ENCODE results near the gene HNRNPC. TPM values are rescaled to one million over a fixed set of nuclear protein-coding genes. Genes with fewer than 3 reads are reported as not detected.
A peak's percentile ranks its signal among the peaks of the same experiment; 100 is the strongest.
"Not testable (repeated sequence)": the region's sequence is repeated elsewhere in the genome, so short reads cannot be mapped to it uniquely, and the experiment has no call there.

Gene HNRNPC
- total RNA-seq, 2 donors from 2014 or later, result 751 to 1,003 TPM

GRCh38 chr14:21215879-21216251, 53.4 kb downstream of the HNRNPC start:
- no peaks in the 10 kb centered on the region for H3K27me3 Mint-ChIP-seq (ENCODE audit: insufficient read depth)
- DNase-seq, result no peak
- WGBS, 2 experiments (ENCODE audit: insufficient coverage in 1 of 2, insufficient read length in 1 of 2), result 80 to 91% methylated on average over 1 to 3 of the region's 4 CpGs
- TF ChIP-seq CTCF (conservative IDR thresholded peaks at IDR 0.05), result no peak
- peaks cover 43% of the 10 kb centered on the region for H3K4me1 Mint-ChIP-seq
- no peak overlapping the region for H3K4me3 Mint-ChIP-seq
- no peak overlapping the region for H3K27ac ChIP-seq (ENCODE audit: low read depth, low read length)
- peaks cover 97% of the 10 kb centered on the region for H3K36me3 ChIP-seq (ENCODE audit: control insufficient read depth, insufficient read depth, low read length)
- H3K4me3 ChIP-seq (ENCODE audit: low read length), result no peak overlapping the region
- peaks cover 90% of the 10 kb centered on the region for H3K36me3 Mint-ChIP-seq (ENCODE audit: low read depth)
- H3K4me1 ChIP-seq (ENCODE audit: control insufficient read depth, insufficient read depth, low read length), result no peaks in the 10 kb centered on the region
- H3K9ac ChIP-seq (ENCODE audit: extremely low read depth, low read length, poor library complexity, severe bottlenecking), result no peak overlapping the region
- peak overlapping the region; percentile 77 for H3K27ac Mint-ChIP-seq
- H3K27me3 ChIP-seq (ENCODE audit: control insufficient read depth, insufficient read depth, low read length, poor library complexity, severe bottlenecking), result no peaks in the 10 kb centered on the region
- no peaks in the 10 kb centered on the region for H3K9me3 ChIP-seq (ENCODE audit: control insufficient read depth, low read length)
- H3K9me3 Mint-ChIP-seq, result no peaks in the 10 kb centered on the region

GRCh38 chr14:21215130-21215878, 53.9 kb downstream of the HNRNPC start:
- no peaks in the 10 kb centered on the region for H3K9me3 ChIP-seq (ENCODE audit: control insufficient read depth, low read length)
- Mint-ChIP-seq H3K9me3 (no peaks in the 10 kb centered on the region), H3K36me3 (ENCODE audit: low read depth) (peaks cover 87% of the 10 kb centered on the region), H3K4me1 (peaks cover 43% of the 10 kb centered on the region), H3K4me3 (no peak overlapping the region), H3K27me3 (ENCODE audit: insufficient read depth) (no peaks in the 10 kb centered on the region), H3K27ac (peak overlapping the region; percentile 77)
- no peaks in the 10 kb centered on the region for H3K4me1 ChIP-seq (ENCODE audit: control insufficient read depth, insufficient read depth, low read length)
- TF ChIP-seq CTCF (conservative IDR thresholded peaks at IDR 0.05), result no peak
- 96 to 98% methylated on average over 5 to 8 of the region's 8 CpGs for WGBS, 2 experiments (ENCODE audit: insufficient coverage in 1 of 2, insufficient read length in 1 of 2)
- peaks cover 94% of the 10 kb centered on the region for H3K36me3 ChIP-seq (ENCODE audit: control insufficient read depth, insufficient read depth, low read length)
- no peak overlapping the region for H3K9ac ChIP-seq (ENCODE audit: extremely low read depth, low read length, poor library complexity, severe bottlenecking)
- H3K27me3 ChIP-seq (ENCODE audit: control insufficient read depth, insufficient read depth, low read length, poor library complexity, severe bottlenecking), result no peaks in the 10 kb centered on the region
- no peak for DNase-seq
- H3K27ac ChIP-seq (ENCODE audit: low read depth, low read length), result no peak overlapping the region
- H3K4me3 ChIP-seq (ENCODE audit: low read length), result no peak overlapping the region

GRCh38 chr14:21213652-21214051, 55.6 kb downstream of the HNRNPC start:
- WGBS, 2 experiments (ENCODE audit: insufficient coverage in 1 of 2, insufficient read length in 1 of 2), result 100% methylated on average over 1 of the region's 1 CpG
- Mint-ChIP-seq H3K27ac (no peak overlapping the region), H3K4me1 (peaks cover 48% of the 10 kb centered on the region)

GRCh38 chr14:21212824-21213223, 56.4 kb downstream of the HNRNPC start:
- H3K9me3 ChIP-seq (ENCODE audit: control insufficient read depth, low read length); H3K27ac ChIP-seq (ENCODE audit: low read depth, low read length); H3K27me3 ChIP-seq (ENCODE audit: control insufficient read depth, insufficient read depth, low read length, poor library complexity, severe bottlenecking); DNase-seq; H3K27me3 Mint-ChIP-seq (ENCODE audit: insufficient read depth); H3K4me3 ChIP-seq (ENCODE audit: low read length); H3K4me3 Mint-ChIP-seq; H3K27ac Mint-ChIP-seq; H3K9me3 Mint-ChIP-seq; H3K9ac ChIP-seq (ENCODE audit: extremely low read depth, low read length, poor library complexity, severe bottlenecking): not testable (repeated sequence)
- 91 to 98% methylated on average over 6 to 7 of the region's 8 CpGs for WGBS, 2 experiments (ENCODE audit: insufficient coverage in 1 of 2, insufficient read length in 1 of 2)
- Mint-ChIP-seq H3K36me3 (ENCODE audit: low read depth) (peaks cover 91% of the 10 kb centered on the region), H3K4me1 (peaks cover 56% of the 10 kb centered on the region)
- H3K4me1 ChIP-seq (ENCODE audit: control insufficient read depth, insufficient read depth, low read length), result peaks cover 13% of the 10 kb centered on the region
- H3K36me3 ChIP-seq (ENCODE audit: control insufficient read depth, insufficient read depth, low read length), result peaks cover 95% of the 10 kb centered on the region

More at GRCh38 chr14:21213652-21214051, 55.6 kb downstream of the HNRNPC start:
- Histone ChIP-seq H3K27me3 (ENCODE audit: control insufficient read depth, insufficient read depth, low read length, poor library complexity, severe bottlenecking) (no peaks in the 10 kb centered on the region), H3K36me3 (ENCODE audit: control insufficient read depth, insufficient read depth, low read length) (peaks cover 94% of the 10 kb centered on the region), H3K27ac (ENCODE audit: low read depth, low read length) (no peak overlapping the region), H3K9me3 (ENCODE audit: control insufficient read depth, low read length) (no peaks in the 10 kb centered on the region), H3K9ac (ENCODE audit: extremely low read depth, low read length, poor library complexity, severe bottlenecking) (no peak overlapping the region), H3K4me1 (ENCODE audit: control insufficient read depth, insufficient read depth, low read length) (peaks cover 7% of the 10 kb centered on the region), H3K4me3 (ENCODE audit: low read length) (no peak overlapping the region)
- H3K4me3 Mint-ChIP-seq, result no peak overlapping the region
- H3K36me3 Mint-ChIP-seq (ENCODE audit: low read depth), result peaks cover 89% of the 10 kb centered on the region
- H3K9me3 Mint-ChIP-seq, result no peaks in the 10 kb centered on the region
- no peaks in the 10 kb centered on the region for H3K27me3 Mint-ChIP-seq (ENCODE audit: insufficient read depth)
- DNase-seq, result no peak
- no peak for TF ChIP-seq CTCF (conservative IDR thresholded peaks at IDR 0.05)
